GM21825 (cell line): ENCODE data around the gene FAM124A.
"Not testable (repeated sequence)": the region's sequence is repeated elsewhere in the genome, so short reads cannot be mapped to it uniquely, and the experiment has no call there.

Experiments
- ATAC-seq: cut with Tn5 transposase; IDR thresholded peaks from one replicate; pipeline ENCODE4 v1.9.1; 2021; ENCODE audit warnings: mild to moderate bottlenecking, moderate library complexity; ENCODE audit not compliant: unreplicated experiment

FAM124A gene

GRCh38 chr13:51262501-51263211, 40.5 kb downstream of the FAM124A start:
- no peak for ATAC-seq

GRCh38 chr13:51266642-51267041, 44.4 kb downstream of the FAM124A start:
- no peak for ATAC-seq

- ATAC-seq: no peak
Observed at GRCh38 chr13:51267622-51268021, 45.4 kb downstream of the FAM124A start.

- ATAC-seq: no peak
Observed at GRCh38 chr13:51269039-51269438, 46.8 kb downstream of the FAM124A start.

- no peak for ATAC-seq
Observed at GRCh38 chr13:51270623-51271415, 48.6 kb downstream of the FAM124A start.

- no peak for ATAC-seq
Observed at GRCh38 chr13:51271528-51272085, 49.4 kb downstream of the FAM124A start.

GRCh38 chr13:51275101-51275500, 52.9 kb downstream of the FAM124A start:
- ATAC-seq: no peak

- ATAC-seq: no peak
Observed at GRCh38 chr13:51276636-51277035, 54.4 kb downstream of the FAM124A start.

- ATAC-seq: no peak
Observed at GRCh38 chr13:51277928-51278327, 55.7 kb downstream of the FAM124A start.

- ATAC-seq: no peak
Observed at GRCh38 chr13:51278426-51279130, 56.4 kb downstream of the FAM124A start.

- no peak for ATAC-seq
Observed at GRCh38 chr13:51280379-51280940, 58.3 kb downstream of the FAM124A start.

GRCh38 chr13:51282322-51282721, 60.1 kb downstream of the FAM124A start:
- ATAC-seq: no peak

- ATAC-seq: not testable (repeated sequence)
Observed at GRCh38 chr13:51282923-51283322, 60.7 kb downstream of the FAM124A start.

- ATAC-seq: no peak
Observed at GRCh38 chr13:51283371-51283770, 61.2 kb downstream of the FAM124A start.

- no peak for ATAC-seq
Observed at GRCh38 chr13:51284339-51284738, 62.1 kb downstream of the FAM124A start.

- ATAC-seq: no peak
Observed at GRCh38 chr13:51286135-51287002, 64.2 kb downstream of the FAM124A start.

GRCh38 chr13:51287758-51288157, 65.6 kb downstream of the FAM124A start:
- no peak for ATAC-seq

- ATAC-seq: not testable (repeated sequence)
Observed at GRCh38 chr13:51288254-51288653, 66.1 kb downstream of the FAM124A start.

GRCh38 chr13:51291341-51291740, 69.1 kb downstream of the FAM124A start:
- no peak for ATAC-seq

GRCh38 chr13:51292000-51292565, 69.9 kb downstream of the FAM124A start:
- ATAC-seq: no peak
